Activated B cell treated with CpG ODN at 0.5 μM for 24 hours (primary cell): Measurements from ENCODE around the gene NBAS. TPM values are rescaled to one million over a fixed set of nuclear protein-coding genes. Genes with fewer than 3 reads are reported as not detected.

Source experiments
- ATAC-seq: fragments of 200-7000 bp; cut with Tn5 transposase; one replicate; pipeline ENCODE4 v1.10.0; 2021; ENCODE audit warnings: low read depth, mild to moderate bottlenecking, moderate library complexity
- CTCF ChIA-PET: fragments of 350-600 bp; sonication (Branson Sonifier 250); formaldehyde crosslinking; loops from one replicate; lab custom pipeline; 2021; ENCODE audit warnings: antibody characterized with exemption; lab: Charles Lee
- POLR2A ChIA-PET: fragments of 350-600 bp; sonication (Branson Sonifier 250); formaldehyde crosslinking; loops from one replicate; lab custom pipeline; 2021; ENCODE audit warnings: antibody characterized with exemption; lab: Charles Lee
- DNase-seq: peaks from one replicate; pipeline ENCODE4 v3.0.0; 2022
- H3K27ac Mint-ChIP-seq: one replicate; pipeline ENCODE4 v1.8.0; 2020; ENCODE audit warnings: mixed read lengths
- H3K27me3 Mint-ChIP-seq: one replicate; pipeline ENCODE4 v1.8.0; 2021; ENCODE audit warnings: mixed read lengths
- H3K36me3 Mint-ChIP-seq: one replicate; pipeline ENCODE4 v1.8.0; 2021; ENCODE audit warnings: low read depth, mixed read lengths
- H3K4me1 Mint-ChIP-seq: one replicate; pipeline ENCODE4 v1.8.0; 2021; ENCODE audit warnings: mixed read lengths
- H3K4me3 Mint-ChIP-seq: one replicate; pipeline ENCODE4 v1.8.0; 2020; ENCODE audit warnings: mild to moderate bottlenecking, mixed read lengths
- H3K9me3 Mint-ChIP-seq: one replicate; pipeline ENCODE4 v1.8.0; 2020; ENCODE audit warnings: mixed read lengths
- intact Hi-C: fragments of 100-400 bp; cut with micrococcal nuclease; formaldehyde crosslinking; loops from one replicate; pipeline ENCODE4 v1.15.1; 2024
- total RNA-seq: library from RNA; stranded (reverse); gene quantifications from 2 replicates; pipeline ENCODE4 v1.2.3, GENCODE V29; 2022
- TF ChIP-seq, protein P1 (sequence below): fragments of 200-600 bp; IDR thresholded peaks from one replicate; pipeline ENCODE4 v1.8.0; 2022; ENCODE audit warnings: antibody characterized with exemption, mild to moderate bottlenecking

NBAS gene
- total RNA-seq, 1 donor from 2014 or later = 40.1 TPM

GRCh38 chr2:15170070-15170775 is 390.9 kb downstream of the NBAS start:
- POLR2A ChIA-PET = no interaction called here
- ATAC-seq (no peak), DNase-seq (no peak)
- CTCF ChIA-PET = no interaction called here
- TF ChIP-seq, protein P1, sequence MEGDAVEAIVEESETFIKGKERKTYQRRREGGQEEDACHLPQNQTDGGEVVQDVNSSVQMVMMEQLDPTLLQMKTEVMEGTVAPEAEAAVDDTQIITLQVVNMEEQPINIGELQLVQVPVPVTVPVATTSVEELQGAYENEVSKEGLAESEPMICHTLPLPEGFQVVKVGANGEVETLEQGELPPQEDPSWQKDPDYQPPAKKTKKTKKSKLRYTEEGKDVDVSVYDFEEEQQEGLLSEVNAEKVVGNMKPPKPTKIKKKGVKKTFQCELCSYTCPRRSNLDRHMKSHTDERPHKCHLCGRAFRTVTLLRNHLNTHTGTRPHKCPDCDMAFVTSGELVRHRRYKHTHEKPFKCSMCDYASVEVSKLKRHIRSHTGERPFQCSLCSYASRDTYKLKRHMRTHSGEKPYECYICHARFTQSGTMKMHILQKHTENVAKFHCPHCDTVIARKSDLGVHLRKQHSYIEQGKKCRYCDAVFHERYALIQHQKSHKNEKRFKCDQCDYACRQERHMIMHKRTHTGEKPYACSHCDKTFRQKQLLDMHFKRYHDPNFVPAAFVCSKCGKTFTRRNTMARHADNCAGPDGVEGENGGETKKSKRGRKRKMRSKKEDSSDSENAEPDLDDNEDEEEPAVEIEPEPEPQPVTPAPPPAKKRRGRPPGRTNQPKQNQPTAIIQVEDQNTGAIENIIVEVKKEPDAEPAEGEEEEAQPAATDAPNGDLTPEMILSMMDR = no peak
- H3K9me3 Mint-ChIP-seq = no peaks in the 10 kb centered on the region
- H3K27me3 Mint-ChIP-seq = no peaks in the 10 kb centered on the region
- no peaks in the 10 kb centered on the region for H3K4me1 Mint-ChIP-seq
- intact Hi-C loops = no loop called here
- peaks cover 52% of the 10 kb centered on the region for H3K36me3 Mint-ChIP-seq
- no peak overlapping the region for H3K4me3 Mint-ChIP-seq
- no peak overlapping the region for H3K27ac Mint-ChIP-seq

DNA sequence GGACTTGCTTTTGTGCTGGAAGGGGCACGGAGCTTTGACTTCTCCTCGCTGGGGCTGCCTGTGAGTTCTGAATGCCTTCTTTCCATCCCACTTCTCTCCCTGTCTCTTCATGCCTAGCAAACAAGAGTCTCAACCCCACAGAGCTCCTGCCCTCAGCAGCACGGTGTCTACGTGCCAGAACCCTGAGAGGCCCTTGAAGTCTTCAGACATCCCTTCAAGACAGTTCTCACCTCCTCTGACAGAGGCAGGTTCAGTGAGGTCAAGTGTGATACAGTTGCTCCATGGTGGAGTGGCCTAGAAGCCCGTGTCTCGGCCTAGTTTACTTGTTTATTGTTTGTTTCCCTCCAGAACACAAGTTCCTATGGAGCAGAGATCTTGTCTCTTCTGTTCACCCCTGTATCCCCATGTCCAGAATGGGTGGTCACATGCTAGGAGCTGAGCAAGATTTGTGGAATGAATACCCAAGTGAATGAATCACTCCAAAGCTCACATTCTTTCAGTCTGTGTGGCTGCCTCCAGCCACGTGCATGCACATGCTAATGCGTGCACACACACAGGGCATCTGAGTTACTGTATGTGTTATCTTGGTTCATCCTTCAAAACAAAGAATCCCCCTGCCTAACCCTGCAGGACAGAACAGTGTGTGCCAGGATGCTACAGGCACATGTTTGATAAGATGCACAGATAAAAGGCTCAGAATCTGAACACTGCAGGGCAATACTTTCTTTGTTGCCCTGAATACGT is 391.6 kb downstream of the NBAS start:
- Mint-ChIP-seq H3K27me3 (no peaks in the 10 kb centered on the region), H3K4me1 (no peaks in the 10 kb centered on the region), H3K4me3 (no peak overlapping the region), H3K36me3 (peaks cover 49% of the 10 kb centered on the region), H3K9me3 (no peaks in the 10 kb centered on the region), H3K27ac (no peak overlapping the region)
- CTCF ChIA-PET = no interaction called here
- intact Hi-C loops = no loop called here
- DNase-seq (no peak), ATAC-seq (no peak)
- POLR2A ChIA-PET = no interaction called here
- TF ChIP-seq, protein P1 = no peak

- no peak overlapping the region for H3K27ac Mint-ChIP-seq
- H3K36me3 Mint-ChIP-seq = peaks cover 43% of the 10 kb centered on the region
- no peaks in the 10 kb centered on the region for H3K9me3 Mint-ChIP-seq
- ChIA-PET POLR2A (no interaction called here), CTCF (no interaction called here)
- ATAC-seq (no peak), DNase-seq (no peak)
- no peak overlapping the region for H3K4me3 Mint-ChIP-seq
- H3K4me1 Mint-ChIP-seq = no peaks in the 10 kb centered on the region
- intact Hi-C loops = no loop called here
- TF ChIP-seq, protein P1 = no peak
- no peaks in the 10 kb centered on the region for H3K27me3 Mint-ChIP-seq
Measured at GRCh38 chr2:15168116-15168515, 393.0 kb downstream of the NBAS start.

GRCh38 chr2:15166878-15167277 is 394.3 kb downstream of the NBAS start:
- Mint-ChIP-seq H3K27me3 (no peaks in the 10 kb centered on the region), H3K27ac (no peak overlapping the region), H3K9me3 (no peaks in the 10 kb centered on the region), H3K36me3 (peaks cover 33% of the 10 kb centered on the region), H3K4me1 (no peaks in the 10 kb centered on the region), H3K4me3 (no peak overlapping the region)
- ATAC-seq = no peak
- POLR2A ChIA-PET = no interaction called here
- CTCF ChIA-PET = no interaction called here
- TF ChIP-seq, protein P1 = no peak
- intact Hi-C loops = no loop called here
- no peak for DNase-seq

DNA sequence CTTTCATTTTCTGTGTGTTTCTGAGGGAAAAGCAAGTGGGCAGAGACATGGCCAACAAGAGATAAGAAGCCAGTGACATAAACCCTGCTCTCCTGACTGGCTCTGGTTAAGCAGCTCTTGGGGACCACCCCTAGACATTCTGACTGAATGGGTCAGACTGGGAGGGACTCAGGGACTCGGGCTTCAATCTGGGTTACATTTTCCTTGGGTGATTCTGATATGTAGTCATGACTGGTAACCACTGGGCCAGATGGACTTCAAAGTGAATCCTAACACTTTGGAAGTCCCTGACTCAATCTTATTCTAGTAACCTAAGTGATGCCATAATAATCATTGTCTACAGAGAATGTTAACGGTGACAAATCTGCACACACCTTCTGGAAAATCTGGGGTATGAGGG is 397.8 kb downstream of the NBAS start:
- Mint-ChIP-seq H3K9me3 (no peaks in the 10 kb centered on the region), H3K27ac (no peak overlapping the region), H3K4me3 (no peak overlapping the region), H3K27me3 (no peaks in the 10 kb centered on the region), H3K4me1 (no peaks in the 10 kb centered on the region), H3K36me3 (peaks cover 15% of the 10 kb centered on the region)
- POLR2A ChIA-PET = no interaction called here
- DNase-seq (no peak), ATAC-seq (no peak)
- CTCF ChIA-PET = no interaction called here
- TF ChIP-seq, protein P1 = no peak
- intact Hi-C loops = no loop called here
